HG03045 (cell line): ENCODE data around the gene CFAP77.
"Not testable (repeated sequence)": the region's sequence is repeated elsewhere in the genome, so short reads cannot be mapped to it uniquely, and the experiment has no call there.

Experiments used
- ATAC-seq: cut with Tn5 transposase; IDR thresholded peaks from one replicate; pipeline ENCODE4 v1.9.1; 2021; ENCODE audit warnings: mild to moderate bottlenecking, moderate library complexity; ENCODE audit not compliant: unreplicated experiment

Gene CFAP77

DNA sequence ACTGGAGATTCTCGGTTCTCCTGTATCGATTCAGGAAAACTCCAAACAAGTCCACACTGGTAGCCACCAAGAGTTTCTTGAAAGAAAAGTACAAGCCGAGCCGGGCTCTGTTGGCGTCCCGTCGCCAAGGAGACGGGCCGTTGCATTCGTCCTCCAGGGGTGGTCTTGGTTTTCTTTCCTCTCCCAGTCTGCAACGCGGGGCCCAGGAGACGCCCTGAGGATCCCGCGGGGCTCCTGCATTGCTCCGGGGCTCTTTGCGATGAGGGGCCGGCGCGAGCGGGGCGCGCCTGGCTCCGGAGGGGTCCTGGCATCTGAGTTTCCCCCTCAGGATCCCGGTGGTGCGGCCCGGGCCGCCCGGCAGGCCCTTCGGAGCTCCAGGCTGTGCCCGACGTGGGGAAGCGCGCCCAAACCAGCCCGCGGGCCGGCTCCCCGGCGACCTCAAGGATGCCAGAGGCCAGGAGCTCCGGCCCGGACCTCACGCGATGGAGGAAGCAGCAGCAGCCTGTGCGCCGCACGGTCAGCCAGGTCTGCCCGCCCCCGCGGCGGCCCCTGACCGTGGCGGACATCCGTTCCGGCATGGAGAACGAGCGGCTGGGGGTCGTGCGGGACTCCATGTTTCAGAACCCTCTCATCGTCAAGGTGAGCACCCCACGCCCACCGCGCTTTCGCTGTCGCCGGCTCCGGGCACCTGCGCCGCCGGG, at the start of gene CFAP77:
CFAP77 (plus strand) TSS at position 384 of the 701 bp plus-strand sequence; CDS start at position 445, 61 bp downstream.
- ATAC-seq = no peak

DNA sequence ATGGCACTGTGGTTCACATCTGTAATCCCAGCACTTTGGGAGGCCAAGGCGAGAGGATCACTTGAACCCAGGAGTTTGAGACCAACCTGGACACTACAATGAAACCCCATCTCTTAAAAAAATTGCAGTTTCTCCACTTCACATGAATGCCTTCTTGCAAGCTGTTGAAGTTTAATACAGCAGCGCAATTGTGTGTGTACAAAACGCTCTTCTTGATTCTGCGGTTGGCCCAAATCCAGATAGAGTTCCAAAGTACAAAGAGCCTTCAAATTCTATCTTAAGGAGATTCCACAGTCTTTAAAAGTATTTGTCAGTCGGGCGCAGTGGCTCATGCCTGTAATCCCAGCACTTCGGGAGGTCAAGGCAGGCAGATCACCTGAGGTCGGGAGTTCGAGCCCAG, 45.9 kb upstream of the CFAP77 start:
- no peak for ATAC-seq

DNA sequence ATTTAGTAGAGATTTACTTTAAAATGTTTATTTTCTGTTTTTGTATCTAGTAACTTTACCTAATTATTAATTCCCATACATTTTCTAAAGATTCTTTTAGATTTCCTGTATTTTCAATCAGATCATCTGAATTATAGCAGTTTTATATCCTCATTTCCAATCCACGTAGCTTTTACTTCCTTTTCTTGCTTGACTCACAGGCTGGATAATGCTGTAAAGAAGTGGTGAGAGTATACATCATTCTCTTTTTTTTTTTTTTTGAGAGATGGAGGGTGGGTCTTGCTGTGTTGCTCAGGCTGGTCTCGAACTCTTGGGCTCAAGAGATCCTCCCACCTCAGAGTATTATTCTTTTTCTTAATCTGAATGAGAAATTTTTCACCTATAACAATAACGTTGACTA, 44.0 kb upstream of the CFAP77 start:
- no peak for ATAC-seq

DNA sequence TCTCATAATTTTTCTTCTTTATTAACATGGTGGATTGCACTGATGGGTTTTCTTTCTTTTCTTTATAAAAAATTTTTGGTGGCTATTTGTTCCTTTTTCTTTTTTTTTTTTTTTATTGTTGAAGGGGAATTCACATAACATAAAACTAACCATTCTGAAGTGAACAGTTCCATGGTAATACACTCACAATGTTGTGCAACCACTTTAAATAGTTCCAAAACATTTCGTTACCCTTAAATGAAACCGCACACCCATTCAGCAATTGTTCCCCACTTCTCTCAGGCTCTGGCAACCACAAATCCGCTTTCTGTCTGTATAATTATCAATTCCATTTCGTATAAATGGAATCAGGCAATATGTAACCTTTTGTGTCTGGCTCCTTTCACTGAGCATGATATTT, 43.5 kb upstream of the CFAP77 start:
- no peak for ATAC-seq

DNA sequence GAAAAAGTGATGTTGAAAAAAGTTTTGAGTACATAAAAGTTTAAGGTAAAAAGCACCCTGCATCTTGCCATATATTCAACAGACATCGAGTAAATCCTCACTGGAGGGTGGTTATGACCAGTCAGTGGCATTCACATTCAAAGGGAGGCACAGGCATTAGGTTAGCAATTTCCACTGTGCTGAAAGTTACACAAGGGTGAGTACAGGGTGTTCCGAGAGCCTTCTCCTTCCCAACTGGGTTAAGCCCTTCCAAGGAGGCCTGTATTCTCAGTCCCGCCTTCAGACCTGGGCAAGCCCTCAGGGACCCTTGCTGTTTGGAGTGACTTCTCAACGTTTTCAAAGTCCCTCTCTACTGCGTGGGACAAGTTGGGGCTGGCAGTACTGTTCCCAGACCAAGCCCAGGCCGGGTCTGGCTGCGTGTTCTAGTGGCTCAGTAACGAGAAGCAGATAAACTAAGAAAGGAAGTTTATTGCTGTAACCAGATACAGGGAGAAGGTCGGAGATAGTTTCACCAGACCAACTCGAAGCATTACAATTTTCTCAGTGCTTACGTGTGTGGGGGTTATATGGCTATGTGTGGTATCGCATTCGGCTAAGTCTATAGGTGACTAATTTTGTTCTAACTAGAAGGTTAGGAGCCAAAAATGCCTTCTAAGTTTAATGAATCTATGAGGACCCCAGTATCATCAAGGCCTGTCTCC, 42.2 kb upstream of the CFAP77 start:
- ATAC-seq = no peak

DNA sequence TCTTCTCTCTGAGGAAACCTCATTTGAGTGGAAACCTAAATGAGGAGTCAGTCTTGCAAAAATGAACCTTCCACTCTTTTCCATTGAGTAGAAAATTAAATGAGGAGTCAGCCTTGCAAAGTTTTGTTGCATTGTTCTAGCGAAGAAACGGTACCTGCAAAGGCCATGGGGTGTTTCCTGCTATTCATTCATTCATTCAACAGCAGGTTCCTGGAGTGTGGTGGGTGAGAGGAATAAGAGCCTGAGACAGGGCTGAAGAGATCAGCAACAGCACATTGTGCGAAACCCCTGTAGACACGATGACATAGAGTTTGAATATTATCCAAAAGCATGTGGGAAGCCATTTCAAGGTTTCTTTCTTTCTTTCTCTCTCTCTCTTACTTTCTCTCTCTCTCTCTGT, 40.6 kb upstream of the CFAP77 start:
- ATAC-seq = no peak

DNA sequence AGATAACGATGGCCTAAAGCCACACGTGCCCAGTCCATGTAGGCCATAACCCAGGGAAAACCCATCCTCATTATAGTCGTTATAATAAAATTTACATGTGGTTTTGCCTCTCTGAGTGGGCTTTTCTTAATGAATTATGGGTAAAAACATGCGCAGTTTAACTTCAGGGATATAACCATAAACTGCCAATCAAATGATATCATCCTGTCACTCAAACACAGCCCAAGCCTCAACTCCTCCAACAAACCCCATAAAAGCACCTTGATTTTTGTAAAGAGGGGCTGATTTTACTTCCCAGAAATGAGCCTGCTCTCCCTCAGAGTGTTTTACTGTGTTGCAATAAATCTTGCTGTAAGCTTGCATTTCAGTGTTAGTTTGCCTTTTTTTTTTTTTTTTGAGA, 39.4 kb upstream of the CFAP77 start:
- ATAC-seq = no peak

DNA sequence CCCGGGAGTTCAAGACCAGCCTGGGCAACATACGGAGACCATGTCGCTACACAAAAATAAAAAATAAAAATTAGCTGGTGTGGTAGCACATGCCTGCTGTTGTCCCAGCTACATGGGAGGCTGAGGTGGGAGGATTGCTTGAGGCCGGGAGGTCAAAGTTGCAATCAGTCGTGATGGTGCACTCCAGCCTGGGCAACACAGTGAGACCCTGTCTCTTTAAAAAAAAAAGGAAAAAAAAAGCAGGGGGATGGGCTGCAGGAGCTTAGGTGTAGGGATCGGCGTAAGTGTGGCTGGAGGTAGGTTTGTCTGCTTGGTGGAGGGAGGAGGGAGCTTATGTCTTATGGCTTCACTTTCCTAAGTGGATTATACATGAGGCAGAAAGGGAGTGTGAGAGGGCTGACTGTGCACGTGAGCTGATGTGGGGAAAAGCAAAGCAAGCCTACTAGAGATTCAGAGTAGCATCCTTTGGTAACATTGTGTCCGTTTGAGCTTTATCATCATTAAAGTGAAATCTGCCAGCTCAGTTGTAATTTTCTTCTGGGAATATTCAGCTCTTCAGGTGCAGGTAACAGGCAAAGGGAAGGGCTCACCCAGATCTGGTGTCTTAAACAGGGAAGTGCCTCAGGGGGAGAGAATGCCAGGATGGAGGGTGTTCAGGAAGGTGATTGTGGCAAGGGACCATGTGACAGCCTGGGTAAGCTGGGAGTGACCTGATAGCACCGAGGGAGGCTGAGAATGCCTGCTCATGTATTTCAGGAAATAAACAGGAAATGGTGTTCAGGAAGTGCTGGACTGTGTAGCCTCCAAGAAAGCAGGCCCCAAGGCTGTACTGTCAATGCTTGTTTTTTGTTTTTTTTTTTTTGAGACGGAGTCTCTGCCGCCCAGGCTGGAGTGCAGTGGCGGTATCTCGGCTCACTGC, 37.6 kb upstream of the CFAP77 start:
- ATAC-seq = no peak

DNA sequence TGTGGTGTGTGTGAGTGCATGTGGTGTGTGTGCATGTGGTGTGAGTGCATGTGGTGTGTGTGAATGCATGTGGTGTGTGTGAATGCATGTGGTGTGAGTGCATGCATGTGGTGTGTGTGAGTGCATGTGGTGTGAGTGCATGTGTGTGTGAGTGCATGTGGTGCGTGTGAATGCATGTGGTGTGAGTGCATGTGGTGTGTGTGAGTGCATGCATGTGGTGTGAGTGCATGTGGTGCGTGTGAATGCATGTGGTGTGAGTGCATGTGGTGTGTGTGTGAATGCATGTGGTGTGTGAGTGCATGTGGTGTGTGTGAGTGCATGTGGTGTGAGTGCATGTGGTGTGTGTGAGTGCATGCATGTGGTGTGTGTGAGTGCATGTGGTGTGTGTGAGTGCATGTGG, 32.2 kb upstream of the CFAP77 start:
- not testable (repeated sequence) for ATAC-seq

DNA sequence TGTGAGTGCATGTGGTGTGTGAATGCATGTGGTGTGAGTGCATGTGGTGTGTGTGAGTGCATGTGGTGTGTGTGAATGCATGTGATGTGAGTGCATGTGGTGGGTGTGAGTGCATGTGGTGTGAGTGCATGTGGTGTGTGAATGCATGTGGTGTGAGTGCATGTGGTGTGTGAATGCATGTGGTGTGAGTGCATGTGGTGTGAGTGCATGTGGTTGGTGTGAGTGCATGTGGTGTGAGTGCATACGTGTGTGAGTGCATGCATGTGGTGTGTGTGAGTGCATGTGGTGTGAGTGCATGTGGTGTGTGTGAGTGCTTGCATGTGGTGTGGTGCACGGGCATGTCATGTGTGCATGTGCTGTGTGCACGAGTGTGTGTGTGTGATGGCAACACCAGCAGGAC, 31.6 kb upstream of the CFAP77 start:
- ATAC-seq = not testable (repeated sequence)

DNA sequence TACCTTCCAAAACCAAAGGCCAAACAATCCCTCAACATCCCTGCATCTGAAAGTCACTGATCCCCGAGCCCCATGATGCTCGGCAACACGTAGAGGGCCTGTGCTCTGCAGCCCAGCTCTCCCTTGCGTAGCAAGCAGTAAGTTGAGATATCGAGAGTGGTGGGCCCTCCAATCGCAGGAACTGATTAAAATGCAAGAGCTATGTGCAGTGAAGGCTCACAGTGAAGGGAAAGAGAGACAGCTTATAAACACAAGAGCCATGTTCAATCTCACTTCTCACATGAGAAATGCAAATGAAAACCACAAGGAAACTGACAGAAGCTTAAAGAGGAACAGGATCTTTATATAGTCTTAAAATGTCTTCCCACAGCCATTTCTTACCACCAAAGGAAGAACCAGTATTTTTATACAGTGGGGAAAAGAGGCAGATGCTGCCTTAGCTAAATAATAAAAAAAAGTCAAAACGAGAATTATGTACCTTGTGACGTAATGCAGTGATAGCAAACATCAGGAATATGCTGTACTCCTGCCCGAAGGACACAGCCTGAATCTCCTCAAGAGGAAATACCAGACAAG, 28.0 kb upstream of the CFAP77 start:
- no peak for ATAC-seq

DNA sequence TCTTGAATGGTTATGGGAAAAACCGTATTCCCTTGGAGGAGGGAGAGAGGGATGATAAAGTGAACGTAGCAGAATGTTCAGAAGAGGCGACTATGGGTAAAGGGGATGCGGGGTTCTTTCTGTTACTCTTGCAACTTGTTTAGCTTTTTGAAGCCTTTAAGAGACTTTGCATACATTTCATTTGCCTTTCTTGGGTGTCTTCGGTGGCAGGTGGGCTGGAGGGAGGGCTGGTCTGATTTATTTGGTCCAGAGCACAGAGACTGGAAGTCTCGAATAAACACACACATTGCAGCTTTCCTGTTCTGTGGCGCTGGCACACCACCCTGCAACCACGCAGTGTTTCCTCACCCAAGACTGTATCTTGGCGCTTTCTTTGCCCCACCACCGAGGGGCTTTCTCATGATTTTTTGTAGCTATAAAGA, 26.5 kb upstream of the CFAP77 start:
- ATAC-seq = no peak

DNA sequence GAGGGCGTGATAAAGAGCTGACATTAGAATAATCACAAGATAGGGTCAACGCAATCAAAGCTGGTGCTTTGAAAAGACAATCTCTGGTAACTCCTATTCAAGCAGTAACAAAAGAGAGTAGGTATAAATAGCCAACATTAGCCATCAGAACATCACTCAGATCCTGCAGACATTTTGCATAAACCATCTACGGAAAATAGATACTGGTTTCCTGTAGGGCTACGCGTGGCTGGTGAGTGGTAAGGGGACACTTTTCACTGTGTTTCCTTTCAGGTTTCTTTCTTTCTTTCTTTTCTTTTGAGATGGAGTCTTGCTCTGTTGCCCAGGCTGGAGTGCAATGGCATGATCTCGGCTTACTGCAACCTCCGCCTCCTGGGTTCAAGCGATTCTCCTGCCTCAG, 25.6 kb upstream of the CFAP77 start:
- no peak for ATAC-seq

DNA sequence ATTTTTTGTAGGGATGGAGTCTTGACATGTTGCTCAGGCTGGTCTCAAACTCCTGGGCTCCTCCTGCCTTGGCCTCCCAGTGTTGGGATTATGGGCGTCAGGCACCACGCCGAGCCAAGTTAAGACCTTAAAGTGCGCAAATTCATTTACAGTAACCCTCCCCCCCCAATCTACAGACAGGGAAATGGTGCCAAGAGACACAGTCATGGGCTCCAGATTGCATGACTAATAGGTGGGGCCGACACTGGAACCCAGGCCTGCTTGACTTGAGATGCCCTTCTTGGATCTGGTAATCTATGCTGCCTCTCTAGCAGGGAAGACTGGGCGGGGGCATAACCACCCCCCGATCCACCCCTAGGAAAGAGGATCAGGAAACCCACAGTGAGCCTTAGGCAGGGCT, 22.9 kb upstream of the CFAP77 start:
- no peak for ATAC-seq

DNA sequence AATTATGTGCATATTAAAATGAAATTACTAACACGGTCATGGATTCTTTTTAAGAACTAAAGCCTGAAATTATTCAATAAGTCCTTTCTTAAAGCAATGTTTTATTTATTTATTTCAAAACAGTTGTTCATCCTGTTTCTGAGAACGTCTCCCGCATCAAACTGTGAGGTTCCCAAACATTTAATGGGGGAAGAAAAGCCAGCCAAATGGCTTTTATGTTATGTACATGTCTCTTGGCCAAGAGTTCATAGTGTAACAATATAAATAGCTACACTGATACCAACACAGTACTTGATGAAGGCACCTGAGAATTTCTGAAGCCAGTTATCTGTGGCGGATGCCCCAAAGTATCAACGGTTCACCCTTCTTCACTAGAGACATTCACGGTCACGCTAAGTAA, 19.0 kb upstream of the CFAP77 start:
- no peak for ATAC-seq

DNA sequence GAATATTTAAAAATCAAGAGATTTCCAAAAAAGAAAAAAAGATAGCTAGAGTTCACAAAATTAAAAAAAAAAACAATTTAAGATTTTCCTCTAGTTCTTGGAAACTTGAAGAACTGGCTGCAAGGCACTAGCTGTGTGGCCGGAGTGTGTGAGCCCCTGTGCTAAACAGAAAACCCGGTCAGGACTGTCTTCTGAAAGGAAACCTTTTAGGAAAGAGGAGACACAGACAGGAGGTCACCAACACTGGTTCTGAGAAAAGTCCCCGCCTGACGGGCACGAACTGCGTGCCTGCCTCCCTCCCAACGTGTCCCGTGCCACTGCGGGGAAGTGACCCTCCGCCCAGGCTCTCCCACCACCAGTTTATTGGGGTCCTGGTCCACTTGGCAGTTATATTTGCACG, 18.6 kb upstream of the CFAP77 start:
- no peak for ATAC-seq

DNA sequence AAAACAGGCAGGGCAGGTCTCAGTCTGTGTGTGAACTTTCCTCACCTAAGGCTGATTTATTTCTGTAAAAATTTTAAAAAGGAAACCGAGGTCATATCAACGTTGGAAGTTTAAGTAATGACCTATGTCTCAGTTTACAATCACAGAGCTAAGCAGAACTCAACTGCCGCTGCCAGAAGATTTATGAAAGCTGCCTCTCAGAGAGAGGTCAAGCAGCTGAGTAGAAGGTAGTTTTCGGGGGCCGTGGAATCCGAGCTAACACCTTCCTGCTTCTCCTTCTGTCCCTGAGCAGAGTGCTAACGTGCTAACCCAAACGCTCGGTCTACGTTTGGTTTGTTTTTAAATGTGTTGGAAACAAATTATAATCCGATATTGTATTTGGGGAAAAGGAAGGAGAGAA, 14.5 kb upstream of the CFAP77 start:
- no peak for ATAC-seq

DNA sequence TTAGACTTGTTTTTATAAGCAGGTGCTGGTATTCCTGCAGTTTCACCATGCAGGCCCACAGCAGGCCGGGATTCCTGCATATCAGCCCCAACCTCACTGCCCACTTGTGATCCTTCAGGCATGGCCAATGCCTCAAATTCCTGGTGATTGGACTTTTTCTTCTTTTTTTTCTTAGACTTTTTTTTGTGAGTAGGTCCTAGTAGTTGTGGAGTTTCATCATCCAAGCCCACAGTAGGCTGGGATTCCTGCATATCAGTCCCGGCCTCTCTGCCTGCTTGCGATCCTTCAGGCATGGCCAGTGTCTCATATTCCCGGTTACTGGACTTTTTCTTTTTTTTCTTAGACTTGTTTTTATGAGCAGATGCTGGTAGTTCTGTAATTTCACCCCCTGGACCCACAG, 8.2 kb upstream of the CFAP77 start:
- ATAC-seq = no peak

DNA sequence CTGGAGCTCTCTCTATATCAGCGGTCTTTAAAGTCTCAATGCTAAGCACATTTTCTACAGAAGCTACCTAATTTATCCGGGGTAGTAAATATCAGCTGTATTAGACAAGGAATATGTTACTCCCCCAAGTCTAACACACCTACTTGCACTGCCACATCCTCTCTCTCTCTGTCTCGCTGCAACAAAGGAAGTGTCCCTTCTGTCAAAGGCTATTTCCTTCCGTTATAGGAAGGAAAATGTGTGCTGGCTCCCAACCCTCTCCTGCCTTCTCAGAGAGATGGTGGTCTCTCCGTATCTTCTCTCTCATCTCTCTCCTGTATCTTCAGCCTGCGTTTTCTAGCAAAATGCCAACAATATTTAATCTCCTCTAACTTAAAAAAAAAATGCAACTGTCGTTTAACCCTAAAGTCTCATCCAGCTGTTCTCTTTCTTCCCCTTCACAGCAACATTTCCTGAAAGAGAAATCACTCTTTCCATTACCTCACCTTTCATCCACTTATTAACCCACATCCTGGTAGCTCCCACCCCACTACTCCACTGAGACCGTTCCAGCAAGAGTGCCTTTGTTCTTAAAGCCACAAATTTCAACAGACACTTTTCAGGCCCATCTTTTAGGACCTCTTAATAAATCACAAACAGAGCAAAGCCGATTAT, 5.7 kb upstream of the CFAP77 start:
- ATAC-seq = no peak

DNA sequence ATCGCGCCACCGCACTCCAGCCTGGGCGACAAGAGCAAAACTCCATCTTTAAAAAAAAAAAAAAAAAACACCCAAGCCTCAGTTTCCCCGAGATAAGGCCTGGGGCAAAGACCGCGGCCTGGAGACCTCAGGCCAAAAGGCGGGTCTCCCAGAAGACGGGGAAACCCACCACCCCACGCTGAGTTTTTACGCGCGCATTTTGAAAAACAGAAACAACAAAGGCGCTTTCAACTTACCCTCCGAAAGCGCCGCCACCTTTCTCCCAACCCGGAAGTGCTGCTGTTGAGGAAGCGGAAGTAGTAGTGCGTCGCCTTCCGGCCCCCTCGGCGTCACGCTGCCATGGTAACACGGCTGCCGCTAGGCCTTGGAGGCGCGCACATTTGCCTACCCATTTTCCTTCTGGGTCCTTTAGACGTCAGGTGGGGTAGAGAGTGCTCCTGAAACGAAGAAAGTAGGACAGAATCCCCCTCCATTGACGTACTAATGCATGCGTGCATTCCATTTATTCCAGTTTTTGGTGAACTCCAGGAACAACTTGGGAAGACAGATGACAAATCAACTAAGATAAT, 3.4 kb upstream of the CFAP77 start, which contains the start of gene TTF1:
TTF1 (minus strand) TSS at position 287 of the 569 bp plus-strand sequence. CDS start 4,019 bp downstream, outside the sequence.
- ATAC-seq = peak; percentile 73
